GM20431 (cell line): Measurements from ENCODE around the gene CPTP.
"Not testable (repeated sequence)": the region's sequence is repeated elsewhere in the genome, so short reads cannot be mapped to it uniquely, and the experiment has no call there.

ENCODE experiments used
- in situ Hi-C: fragments of 300-500 bp; cut with MseI, MboI; formaldehyde crosslinking; loops from one replicate; pipeline ENCODE4 v1.15.0; 2020; ENCODE audit warnings: low sequenced_read_pairs; ENCODE audit not compliant: unreplicated experiment

The CPTP gene

DNA sequence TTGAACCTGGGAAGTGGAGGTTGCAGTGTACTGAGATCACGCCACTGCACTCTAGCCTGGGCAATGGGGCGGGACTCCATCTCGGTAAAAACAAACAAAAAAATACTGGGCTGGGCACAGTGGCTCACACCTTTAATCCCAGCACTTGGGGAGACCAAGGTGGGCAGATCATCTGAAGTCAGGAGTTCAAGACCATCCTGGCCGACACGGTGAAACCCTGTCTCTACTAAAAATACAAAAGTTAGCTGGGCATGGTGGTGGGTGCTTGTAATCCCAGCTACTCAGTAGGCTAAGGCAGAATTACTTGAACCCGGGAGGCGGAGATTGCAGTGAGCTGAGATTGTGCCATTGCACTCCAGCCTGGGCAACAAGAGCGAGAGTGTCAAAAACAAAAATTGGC is 8.4 kb upstream of the CPTP start:
- in situ Hi-C loops: not testable (repeated sequence)

DNA sequence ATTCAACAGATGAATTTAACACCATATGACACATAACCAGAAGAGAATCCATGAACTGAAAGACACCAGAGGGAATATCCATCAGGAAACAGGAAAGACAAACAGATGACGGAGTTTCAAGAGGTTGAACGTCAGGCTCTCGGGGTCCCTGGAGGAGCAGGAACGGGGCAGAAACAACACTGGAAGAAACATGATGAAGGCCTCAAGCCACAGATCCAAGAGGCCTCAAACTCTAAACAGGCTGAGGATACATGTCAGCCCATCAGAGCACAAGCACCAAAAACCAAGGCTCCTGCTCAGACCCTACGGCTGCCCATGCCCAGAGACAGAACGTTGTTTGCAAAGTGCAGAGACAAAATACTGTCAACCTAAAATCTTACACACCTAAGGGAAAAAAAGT is 7.2 kb upstream of the CPTP start:
- in situ Hi-C loops: no loop called here

DNA sequence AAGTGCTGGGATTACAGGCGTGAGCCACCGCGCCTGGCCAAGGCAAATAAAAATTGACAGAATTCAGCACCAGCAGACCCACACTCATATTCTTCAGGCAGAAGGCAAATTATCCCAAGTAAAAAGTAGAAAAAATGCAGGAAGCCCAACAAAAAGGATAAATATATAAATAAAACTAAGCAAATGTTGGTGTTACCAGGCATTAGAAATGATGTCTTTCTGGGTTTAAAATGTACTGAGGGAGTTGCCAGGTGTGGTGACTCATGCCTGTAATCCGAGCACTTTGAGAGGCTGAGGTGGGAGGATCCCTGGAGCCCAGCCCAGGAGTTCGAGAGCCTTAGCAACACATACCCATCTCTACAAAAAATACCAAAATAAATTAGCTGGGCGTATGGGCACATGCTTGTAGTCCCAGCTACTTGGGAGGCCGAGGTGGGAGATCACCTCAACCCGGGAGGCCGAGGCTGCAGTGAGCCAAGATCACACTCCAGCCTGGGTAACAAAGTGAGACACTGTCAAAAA is 6.4 kb upstream of the CPTP start:
- in situ Hi-C loops: no loop called here

DNA sequence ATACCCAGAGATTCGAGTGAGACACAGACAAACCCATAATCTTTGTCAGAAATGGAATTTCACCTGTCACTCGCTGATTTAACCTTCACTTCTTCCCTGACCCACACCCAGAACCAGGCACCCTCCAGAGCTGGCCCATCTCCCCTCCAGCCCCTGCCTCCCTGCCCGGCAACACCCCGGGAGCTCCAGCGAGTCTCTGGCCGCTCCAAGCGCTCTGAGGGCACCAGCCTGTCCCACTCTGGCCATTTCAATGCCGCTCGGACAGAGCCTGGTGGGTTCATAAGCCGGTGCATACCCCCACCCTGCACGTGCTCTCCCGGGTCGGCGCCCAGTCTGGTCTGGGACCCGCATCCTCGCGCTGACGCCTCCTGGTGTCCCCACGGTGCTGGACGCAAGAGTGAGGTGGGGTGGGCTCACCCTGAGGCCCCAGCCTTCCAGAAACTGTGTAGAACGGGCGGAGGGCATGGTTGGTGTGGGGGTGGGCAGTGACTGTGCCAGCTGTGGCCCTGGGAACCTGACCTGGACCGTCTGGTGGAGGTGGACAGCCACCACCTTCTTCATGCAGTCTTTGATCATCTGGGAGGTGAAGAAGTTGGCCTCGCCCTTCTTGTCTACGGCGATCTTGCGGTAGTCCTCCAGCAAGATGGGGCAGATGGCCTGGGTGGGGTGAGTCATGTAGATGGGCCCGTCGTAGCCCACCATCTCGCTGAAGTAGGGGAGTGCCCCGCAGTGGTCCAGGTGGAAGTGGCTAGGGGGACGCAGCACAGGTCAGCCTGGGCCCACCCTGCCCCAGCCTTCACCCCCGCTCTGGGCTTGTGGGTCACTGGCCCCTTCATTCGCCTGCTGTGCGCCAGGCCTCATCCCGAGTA is 5.6 kb upstream of the CPTP start:
- in situ Hi-C loops: no loop called here

DNA sequence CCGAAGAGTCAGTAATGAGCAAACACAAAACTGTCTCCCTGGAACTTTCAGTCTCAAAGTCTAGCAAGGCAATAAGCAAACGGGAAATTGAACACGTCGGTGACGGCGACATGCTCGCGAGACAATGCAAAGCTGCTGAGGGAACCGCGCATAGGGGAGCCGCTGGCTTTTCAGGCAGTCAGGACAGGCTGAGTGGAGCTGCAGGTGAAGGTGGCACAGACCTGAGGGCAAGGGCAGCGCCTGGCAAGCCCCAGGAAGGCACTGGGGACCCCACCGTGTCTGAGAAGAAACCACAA is 5.0 kb upstream of the CPTP start:
- in situ Hi-C loops: no loop called here

DNA sequence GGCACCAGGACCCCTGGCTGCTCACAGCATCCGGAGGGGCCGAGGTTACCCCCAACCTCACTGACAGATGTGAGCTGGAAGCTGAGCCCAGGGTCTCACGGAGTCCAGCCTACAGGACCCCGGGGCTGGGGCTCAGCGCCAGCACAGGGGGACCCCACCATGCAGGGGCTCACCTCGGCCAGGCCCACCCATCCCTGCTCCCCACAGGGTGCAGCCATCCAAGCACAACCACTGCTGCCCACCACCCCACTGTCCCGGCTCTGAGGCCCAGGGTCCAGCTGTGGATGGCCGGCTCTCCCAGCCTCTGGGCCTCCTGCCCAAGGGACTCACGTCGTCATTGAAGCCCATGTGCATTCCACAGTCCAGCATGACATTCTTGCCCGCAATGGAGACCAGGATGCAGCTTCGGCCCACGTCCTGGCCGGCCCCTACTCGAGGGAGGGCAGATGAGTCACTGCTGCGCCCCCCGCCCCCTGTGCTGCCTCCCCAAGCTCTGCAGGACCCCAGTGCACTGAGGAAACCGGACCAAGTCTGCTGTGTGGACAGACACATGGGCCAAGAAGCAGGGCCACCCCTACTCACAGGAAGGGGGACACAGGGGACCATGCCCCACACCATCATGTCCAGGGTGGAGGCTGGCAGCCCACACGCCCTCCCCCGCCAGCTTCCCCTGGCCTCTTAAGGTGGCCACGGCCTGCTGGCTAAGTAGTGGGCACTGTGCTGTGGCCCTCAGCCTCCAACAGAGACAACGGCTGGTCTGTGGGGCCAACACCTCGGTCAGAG is 3.7 kb upstream of the CPTP start:
- in situ Hi-C loops: no loop called here

DNA sequence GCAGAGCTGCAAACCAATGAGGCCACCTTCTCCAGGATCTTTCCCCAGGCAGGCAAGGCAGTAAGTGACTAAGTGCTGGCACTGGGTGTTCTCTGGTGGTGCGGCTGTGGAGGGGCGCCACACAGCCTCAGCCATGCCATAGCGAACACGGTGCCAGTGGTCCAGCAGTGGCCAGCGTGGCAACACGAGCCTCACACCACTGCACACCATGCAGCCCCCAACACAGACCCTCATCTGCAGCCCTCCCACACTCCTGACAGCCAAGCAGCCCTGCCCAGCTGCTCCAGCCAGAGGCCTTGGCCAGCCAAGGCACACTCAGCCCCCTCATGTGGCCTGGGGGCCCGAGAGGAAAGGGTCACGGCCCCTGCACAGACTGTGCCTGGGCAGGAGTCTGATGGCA is 3.1 kb upstream of the CPTP start:
- in situ Hi-C loops: no loop called here

DNA sequence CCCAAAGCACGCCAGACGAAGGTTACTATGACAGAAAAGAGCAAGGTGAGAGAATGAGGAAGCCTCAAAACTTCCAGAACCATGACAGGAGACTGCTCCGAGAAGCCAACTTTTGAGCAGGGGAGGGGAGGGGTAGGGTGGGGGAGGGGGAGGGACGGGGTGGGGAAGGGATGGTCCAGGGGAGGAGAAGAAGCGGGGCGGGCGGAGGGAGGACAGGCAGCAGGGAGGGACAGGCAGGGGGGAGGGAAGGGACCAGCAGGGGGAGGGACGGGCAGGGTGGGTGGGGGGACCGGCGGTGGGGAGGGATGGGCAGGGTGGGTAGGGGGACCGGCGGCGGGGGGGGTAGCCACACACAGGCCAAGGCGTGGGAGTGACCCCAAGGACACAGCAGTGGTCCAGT is 2.2 kb upstream of the CPTP start:
- in situ Hi-C loops: no loop called here

DNA sequence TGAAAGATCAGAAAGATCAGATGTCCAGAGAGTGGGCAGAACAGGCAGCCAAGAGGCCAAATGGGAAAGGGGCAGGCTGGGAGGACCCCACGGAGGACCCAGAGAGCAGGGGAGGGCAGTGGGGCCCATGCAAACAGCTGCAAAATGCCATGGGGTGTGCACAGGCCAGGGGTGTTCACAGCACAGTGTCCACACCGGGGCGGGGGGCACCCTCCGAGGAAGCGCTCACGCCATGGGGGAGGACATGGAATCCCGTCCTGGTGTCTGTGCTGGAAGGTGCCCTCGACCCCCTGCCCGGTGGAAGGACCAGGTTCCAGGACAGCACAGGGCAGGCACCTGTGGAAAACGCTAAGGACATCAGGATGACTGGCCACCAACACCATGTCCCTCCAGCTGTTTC is 1.6 kb upstream of the CPTP start:
- in situ Hi-C loops: no loop called here

DNA sequence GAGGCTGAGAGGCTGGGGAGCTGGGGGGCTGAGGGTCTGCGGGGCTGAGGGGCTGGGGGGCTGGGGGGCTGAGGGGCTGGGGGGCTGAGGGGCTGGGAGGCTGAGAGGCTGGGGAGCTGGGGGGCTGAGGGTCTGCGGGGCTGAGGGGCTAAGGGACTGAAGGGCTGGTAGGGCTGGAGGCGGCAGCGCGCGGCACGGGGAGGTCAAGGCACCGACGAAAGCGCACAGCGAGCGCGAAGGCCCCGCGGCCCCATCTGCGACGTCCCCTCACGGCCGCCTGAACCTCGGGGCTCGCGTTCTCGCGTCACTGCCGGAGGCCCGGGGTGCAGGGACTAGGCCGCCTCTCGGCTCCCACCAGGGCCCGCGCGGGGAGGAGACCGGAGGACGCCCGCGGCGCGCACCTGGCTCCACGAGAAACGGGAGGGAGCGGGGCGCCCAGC is 498 bp upstream of the CPTP start:
- in situ Hi-C loops: no loop called here

DNA sequence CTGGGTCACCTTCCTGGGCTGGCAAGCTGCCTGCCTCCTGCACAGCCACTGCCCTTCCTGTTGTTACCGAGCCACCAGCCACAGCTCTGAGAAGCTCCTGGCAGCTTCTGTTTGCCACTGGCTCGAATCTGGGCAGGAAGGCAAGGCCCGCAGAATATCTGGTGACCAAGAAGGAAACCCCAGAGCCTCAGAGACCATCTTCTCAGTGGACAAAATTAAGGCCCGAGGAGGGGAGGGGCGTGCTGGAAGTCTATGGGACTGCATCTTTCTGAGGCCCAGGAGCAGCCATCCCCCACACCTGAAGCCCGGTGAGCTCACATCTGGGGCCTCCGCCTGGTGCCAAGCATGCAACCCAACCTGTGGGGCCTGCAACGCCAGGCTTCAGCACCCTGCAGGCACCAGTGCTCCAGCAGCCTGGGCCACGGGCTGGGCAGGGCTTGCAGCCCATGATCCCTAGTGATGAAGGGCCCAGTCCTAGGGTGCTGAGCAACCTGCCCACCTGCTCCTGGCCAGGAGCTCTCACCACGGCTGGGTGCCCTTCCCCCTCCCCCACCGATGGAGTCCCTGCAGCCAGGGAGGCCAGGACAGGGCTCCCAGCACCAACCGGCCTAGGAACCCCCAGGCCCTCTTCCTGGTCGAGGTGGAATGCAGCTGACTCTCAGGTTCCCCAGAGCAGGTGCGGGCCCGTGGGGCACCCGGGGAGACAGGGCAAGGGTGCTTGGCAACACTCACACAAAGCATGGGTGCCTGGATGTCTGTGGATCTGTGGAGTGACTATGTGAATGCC is 879 bp downstream of the CPTP start:
- in situ Hi-C loops: no loop called here

DNA sequence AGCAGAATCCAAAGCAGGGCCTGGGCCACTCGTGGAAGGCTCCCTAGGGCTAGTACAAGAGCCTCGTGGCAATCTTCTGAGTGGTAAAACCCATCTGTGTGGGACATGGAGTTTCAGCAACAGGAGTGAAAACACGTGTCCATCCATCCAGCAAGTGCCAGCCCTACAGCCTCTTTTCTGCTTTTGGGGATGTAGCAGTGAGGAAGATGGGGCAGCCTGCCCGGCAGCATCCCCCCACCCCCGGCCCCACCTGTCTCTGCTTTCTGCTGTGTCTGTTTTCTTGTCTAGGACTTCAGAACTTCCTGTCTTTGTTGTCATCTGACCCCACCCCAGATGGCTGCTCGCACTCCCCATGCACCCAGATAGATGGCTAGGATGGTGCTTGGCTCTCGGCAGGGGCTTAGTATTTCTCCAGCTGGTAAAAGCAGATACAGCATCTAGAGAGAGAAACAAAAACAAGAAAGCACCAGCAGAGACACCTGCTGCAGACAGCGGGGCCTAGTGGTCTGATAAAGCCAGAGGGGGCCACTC is 1.5 kb downstream of the CPTP start:
- in situ Hi-C loops: no loop called here

DNA sequence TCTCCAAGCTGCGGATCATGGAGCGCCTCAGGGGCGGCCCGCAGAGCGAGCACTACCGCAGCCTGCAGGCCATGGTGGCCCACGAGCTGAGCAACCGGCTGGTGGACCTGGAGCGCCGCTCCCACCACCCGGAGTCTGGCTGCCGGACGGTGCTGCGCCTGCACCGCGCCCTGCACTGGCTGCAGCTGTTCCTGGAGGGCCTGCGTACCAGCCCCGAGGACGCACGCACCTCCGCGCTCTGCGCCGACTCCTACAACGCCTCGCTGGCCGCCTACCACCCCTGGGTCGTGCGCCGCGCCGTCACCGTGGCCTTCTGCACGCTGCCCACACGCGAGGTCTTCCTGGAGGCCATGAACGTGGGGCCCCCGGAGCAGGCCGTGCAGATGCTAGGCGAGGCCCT is 2.7 kb downstream of the CPTP start:
- in situ Hi-C loops: no loop called here

DNA sequence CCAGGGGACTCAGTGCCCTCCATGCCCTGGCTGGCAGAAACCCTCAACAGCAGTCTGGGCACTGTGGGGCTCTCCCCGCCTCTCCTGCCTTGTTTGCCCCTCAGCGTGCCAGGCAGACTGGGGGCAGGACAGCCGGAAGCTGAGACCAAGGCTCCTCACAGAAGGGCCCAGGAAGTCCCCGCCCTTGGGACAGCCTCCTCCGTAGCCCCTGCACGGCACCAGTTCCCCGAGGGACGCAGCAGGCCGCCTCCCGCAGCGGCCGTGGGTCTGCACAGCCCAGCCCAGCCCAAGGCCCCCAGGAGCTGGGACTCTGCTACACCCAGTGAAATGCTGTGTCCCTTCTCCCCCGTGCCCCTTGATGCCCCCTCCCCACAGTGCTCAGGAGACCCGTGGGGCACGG is 3.7 kb downstream of the CPTP start:
- in situ Hi-C loops: no loop called here

DNA sequence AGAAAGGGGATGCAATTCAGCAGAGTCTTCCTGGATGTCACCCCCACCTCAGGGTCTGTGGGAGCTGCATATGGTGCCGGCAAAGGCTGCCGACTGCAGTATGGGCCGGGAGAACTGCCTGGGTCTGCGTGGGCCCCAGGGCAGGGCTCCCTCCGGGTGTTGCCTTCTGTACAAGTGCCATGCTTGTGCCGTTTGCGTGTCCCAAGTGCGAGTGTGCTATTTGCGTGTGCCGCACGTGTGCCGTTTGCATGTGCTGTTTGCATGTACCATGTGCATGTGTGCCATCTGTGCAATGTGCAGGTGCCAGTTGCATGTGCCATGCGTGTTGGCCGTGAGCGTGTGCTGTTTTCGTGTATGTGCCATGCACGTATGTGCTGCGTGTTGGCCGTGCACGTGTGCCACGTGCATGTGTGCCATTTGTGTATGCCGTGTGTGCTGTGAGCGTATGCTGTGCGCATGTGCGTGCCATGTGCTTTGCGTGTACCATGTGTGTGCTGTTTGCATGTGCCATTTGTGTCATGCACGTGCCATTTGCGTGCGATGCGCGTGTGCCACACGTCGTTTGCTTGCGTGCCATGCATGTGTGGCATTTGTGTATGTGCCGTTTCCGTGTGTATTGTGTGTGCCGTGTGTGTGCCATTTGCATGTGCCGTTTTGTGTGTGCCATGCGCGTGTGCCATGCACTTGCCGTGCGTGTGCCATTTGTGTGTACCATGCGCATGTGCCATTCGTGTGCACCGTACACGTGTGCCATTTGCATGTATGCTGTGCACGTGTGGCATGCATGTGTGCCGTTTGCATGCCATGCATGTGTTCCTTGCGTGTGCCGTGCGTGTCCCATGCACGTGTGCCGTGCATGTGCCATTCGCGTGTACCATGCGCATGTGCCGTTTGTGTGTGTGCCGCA is 5.0 kb downstream of the CPTP start:
- in situ Hi-C loops: no loop called here

DNA sequence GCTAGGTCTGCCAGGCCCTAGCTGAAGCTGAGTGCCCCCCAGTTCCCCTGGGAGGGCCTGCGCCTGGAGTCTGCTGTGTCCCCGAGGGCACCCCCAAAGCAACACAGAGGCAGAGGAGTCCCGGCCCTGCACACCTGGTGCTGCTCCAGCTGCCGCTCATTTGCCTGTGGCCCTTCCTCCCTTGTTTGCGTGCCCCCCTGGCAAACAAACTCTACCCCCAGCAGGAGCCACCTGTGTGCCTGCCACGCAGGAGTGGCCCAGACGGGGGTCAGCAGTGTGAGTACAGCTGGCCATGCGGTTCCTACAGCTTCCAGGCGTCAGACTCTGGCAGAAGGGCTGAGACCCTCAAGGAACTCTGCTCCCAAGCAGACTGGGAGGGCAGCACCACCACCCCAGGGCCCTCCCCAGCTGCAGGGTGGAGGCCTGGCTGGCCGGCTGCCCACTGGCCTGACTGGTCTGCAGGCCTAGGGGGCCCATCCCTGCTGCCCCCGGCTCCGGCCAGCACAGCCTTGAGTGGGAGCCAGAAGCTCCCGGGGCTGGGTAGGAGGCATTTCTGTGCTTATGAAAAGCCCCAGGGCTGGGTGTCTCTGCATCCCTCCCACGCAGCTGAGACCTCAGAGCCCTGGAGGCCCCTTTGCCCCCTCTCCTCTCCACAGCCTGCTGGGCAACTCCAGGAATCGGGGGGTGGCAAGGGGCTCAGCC is 5.9 kb downstream of the CPTP start:
- in situ Hi-C loops: no loop called here

DNA sequence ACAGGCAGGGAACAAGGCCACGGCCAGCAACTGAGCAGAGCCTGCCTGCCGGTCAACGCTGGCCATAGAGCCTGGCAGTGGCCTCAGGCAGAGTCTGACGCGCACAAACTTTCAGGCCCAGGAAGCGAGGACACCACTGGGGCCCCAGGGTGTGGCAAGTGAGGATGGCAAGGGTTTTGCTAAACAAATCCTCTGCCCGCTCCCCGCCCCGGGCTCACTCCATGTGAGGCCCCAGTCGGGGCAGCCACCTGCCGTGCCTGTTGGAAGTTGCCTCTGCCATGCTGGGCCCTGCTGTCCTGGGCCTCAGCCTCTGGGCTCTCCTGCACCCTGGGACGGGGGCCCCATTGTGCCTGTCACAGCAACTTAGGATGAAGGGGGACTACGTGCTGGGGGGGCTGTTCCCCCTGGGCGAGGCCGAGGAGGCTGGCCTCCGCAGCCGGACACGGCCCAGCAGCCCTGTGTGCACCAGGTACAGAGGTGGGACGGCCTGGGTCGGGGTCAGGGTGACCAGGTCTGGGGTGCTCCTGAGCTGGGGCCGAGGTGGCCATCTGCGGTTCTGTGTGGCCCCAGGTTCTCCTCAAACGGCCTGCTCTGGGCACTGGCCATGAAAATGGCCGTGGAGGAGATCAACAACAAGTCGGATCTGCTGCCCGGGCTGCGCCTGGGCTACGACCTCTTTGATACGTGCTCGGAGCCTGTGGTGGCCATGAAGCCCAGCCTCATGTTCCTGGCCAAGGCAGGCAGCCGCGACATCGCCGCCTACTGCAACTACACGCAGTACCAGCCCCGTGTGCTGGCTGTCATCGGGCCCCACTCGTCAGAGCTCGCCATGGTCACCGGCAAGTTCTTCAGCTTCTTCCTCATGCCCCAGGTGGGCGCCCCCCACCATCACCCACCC is 6.7 kb downstream of the CPTP start, which contains the start of gene TAS1R3:
TSS of gene TAS1R3 (plus strand) at position 213 of the 898 bp plus-strand sequence. CDS start at position 279, 66 bp downstream.
- in situ Hi-C loops: no loop called here
